Activated B cell treated with CpG ODN at 0.5 μM for 24 hours (primary cell): ENCODE results near the gene REEP6. TPM values are rescaled to one million over a fixed set of nuclear protein-coding genes. Genes with fewer than 3 reads are reported as not detected.

Experiments used
- ATAC-seq: fragments of 200-7000 bp; cut with Tn5 transposase; one replicate; pipeline ENCODE4 v1.10.0; 2021; ENCODE audit warnings: low read depth, mild to moderate bottlenecking, moderate library complexity
- CTCF ChIA-PET: fragments of 350-600 bp; sonication (Branson Sonifier 250); formaldehyde crosslinking; loops from one replicate; lab custom pipeline; 2021; ENCODE audit warnings: antibody characterized with exemption; lab: Charles Lee
- POLR2A ChIA-PET: fragments of 350-600 bp; sonication (Branson Sonifier 250); formaldehyde crosslinking; loops from one replicate; lab custom pipeline; 2021; ENCODE audit warnings: antibody characterized with exemption; lab: Charles Lee
- DNase-seq: peaks from one replicate; pipeline ENCODE4 v3.0.0; 2022
- H3K27ac Mint-ChIP-seq: one replicate; pipeline ENCODE4 v1.8.0; 2020; ENCODE audit warnings: mixed read lengths
- H3K27me3 Mint-ChIP-seq: one replicate; pipeline ENCODE4 v1.8.0; 2021; ENCODE audit warnings: mixed read lengths
- H3K36me3 Mint-ChIP-seq: one replicate; pipeline ENCODE4 v1.8.0; 2021; ENCODE audit warnings: low read depth, mixed read lengths
- H3K4me1 Mint-ChIP-seq: one replicate; pipeline ENCODE4 v1.8.0; 2021; ENCODE audit warnings: mixed read lengths
- H3K4me3 Mint-ChIP-seq: one replicate; pipeline ENCODE4 v1.8.0; 2020; ENCODE audit warnings: mild to moderate bottlenecking, mixed read lengths
- H3K9me3 Mint-ChIP-seq: one replicate; pipeline ENCODE4 v1.8.0; 2020; ENCODE audit warnings: mixed read lengths
- intact Hi-C: fragments of 100-400 bp; cut with micrococcal nuclease; formaldehyde crosslinking; loops from one replicate; pipeline ENCODE4 v1.15.1; 2024
- total RNA-seq: library from RNA; stranded (reverse); gene quantifications from 2 replicates; pipeline ENCODE4 v1.2.3, GENCODE V29; 2022
- TF ChIP-seq, protein P1 (sequence below): fragments of 200-600 bp; IDR thresholded peaks from one replicate; pipeline ENCODE4 v1.8.0; 2022; ENCODE audit warnings: antibody characterized with exemption, mild to moderate bottlenecking

Gene REEP6
- total RNA-seq = 1.1 and 1.5 TPM in 2 replicates

DNA sequence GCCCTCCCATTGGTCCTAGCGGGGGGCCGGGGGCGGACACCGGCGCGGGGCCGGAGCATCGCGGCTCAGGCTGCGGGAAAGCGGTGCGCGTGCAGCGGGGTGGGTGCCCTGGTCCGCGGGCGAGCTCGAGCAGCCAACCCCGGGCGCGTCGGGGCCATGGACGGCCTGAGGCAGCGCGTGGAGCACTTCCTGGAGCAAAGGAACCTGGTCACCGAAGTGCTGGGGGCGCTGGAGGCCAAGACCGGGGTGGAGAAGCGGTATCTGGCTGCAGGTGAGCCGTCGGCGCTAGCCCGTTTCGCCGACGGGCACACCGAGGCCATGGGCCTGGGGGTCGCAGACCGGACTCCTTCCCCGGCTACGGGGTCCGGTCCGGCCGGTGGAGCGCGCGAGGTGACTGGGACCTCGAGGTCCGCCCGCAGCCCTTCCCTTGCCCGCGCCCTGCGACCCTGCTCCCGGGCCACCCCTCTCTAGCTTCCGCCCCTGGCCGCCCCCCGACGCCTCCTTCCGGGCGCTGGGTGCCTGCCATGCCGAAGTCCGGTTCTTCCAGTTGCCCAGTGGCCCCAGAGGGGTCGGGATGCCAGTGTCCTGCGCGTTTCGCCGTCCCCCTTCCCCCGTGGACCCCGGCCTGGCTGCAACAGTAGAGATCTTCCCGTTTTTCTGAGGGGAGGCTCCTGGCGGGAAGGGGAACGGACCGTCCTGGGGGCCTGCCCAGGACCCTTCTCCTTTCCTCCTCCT lies at the start of gene REEP6:
TSS of gene REEP6 (plus strand) at position 68 of the 735 bp plus-strand sequence. CDS start at position 157, 89 bp downstream.
- Mint-ChIP-seq H3K4me3 (peak within 1 kb of the TSS; percentile 89), H3K27ac (peak within 1 kb of the TSS; percentile 88), H3K36me3 (no peaks in the 10 kb centered on the region), H3K4me1 (peaks cover 12% of the 10 kb centered on the region), H3K27me3 (peaks cover 5% of the 10 kb centered on the region), H3K9me3 (no peaks in the 10 kb centered on the region)
- TF ChIP-seq, protein P1, sequence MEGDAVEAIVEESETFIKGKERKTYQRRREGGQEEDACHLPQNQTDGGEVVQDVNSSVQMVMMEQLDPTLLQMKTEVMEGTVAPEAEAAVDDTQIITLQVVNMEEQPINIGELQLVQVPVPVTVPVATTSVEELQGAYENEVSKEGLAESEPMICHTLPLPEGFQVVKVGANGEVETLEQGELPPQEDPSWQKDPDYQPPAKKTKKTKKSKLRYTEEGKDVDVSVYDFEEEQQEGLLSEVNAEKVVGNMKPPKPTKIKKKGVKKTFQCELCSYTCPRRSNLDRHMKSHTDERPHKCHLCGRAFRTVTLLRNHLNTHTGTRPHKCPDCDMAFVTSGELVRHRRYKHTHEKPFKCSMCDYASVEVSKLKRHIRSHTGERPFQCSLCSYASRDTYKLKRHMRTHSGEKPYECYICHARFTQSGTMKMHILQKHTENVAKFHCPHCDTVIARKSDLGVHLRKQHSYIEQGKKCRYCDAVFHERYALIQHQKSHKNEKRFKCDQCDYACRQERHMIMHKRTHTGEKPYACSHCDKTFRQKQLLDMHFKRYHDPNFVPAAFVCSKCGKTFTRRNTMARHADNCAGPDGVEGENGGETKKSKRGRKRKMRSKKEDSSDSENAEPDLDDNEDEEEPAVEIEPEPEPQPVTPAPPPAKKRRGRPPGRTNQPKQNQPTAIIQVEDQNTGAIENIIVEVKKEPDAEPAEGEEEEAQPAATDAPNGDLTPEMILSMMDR = no peak
- DNase-seq (no peak), ATAC-seq (no peak)
- ChIA-PET POLR2A (interaction anchor here (0.6 to 1.9 kb wide), 12 partner anchors 13 to 439 kb away, joined by 3 to 10 read pairs (median 5); partner anchors contain the start of genes CIRBP and FAM174C), CTCF (no interaction called here)
- intact Hi-C loops = no loop called here

DNA sequence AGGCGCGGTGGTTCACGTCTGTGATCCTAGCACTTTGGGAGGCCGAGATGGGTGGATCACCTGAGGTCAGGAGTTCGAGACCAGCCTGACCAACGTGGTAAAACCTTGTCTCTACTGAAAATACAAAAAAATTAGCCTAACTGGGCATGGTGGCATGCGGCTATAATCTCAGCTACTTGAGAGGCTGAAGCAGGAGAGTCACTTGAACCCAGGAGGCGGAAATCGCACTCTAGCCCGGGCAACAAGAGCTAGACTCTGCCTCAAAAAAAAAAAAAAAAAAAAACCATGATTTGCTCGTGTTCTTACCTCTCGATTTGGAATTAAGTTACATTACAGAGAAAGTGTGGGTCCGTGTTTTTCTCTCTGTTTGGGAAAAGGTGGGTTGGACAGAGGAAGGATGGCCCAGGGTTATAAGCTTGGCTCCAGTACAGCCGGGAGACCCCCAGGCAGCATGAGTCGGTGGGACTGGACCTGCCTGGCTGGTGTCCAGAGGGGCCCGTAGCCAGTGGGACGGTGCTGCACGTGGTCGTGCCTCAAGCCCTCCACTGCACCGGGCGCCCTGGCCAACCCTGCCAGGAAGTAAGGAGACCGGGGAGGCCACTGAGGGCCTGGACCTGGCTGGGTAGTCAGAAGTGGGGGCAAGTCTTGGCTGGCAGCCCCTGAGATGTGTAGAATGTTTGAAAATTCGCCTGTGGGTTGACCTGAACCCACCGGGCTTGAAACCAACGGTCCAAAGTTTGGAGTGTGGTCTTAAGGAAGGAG lies 49.1 kb upstream of the REEP6 start:
- Mint-ChIP-seq H3K36me3 (peaks cover 38% of the 10 kb centered on the region), H3K27ac (no peak overlapping the region), H3K27me3 (no peaks in the 10 kb centered on the region), H3K4me3 (peak overlapping the region; percentile 29), H3K9me3 (no peaks in the 10 kb centered on the region), H3K4me1 (peaks cover 36% of the 10 kb centered on the region)
- CTCF ChIA-PET = no interaction called here
- ATAC-seq = no peak
- POLR2A ChIA-PET = interaction anchor here (0.6 to 1.4 kb wide), 4 partner anchors 27 to 461 kb away, joined by 3 to 8 read pairs (median 4); no protein-coding TSS in a partner anchor
- TF ChIP-seq, protein P1 = no peak
- intact Hi-C loops = no loop called here
- no peak for DNase-seq

DNA sequence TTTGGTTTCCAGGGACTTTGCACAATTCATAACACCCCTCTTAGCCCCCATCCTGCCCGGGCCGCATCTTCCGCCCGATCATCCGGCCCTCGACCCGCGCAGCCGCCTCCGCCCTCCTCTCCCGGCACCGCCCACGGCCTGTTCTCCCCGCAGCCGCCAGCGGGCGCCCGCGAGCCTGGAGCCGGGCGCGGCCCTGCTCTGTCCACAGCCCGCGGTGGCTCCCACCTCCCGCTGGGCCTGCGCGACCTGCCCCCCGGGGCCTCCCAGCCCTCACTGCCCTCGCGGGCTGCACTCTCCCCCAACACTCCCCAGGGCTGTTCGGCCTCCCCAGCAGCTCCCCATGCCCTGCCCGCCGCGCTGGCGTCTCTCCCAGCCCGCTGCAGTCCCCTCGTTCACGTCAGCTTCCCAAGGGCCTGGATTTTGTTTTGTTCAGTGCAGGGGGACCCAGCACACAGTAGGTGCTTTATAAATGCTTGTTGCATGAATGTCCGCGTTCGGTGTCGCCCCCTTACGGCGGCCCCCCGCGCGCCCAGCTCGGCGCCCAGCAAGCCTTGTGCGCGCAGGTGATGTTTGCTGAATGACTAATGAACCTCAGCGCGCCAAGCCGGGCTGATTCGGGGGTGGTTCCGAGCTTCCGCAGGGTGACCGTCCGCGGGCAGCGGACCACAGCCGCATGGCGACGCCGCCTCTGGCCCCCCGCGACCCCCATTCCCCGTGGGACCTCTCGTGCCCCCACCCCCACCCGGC lies 45.6 kb upstream of the REEP6 start:
- Mint-ChIP-seq H3K27ac (no peak overlapping the region), H3K4me1 (peaks cover 29% of the 10 kb centered on the region), H3K36me3 (peaks cover 25% of the 10 kb centered on the region), H3K9me3 (no peaks in the 10 kb centered on the region), H3K4me3 (peak overlapping the region; percentile 79), H3K27me3 (peaks cover 21% of the 10 kb centered on the region)
- ATAC-seq (peak; percentile 91), DNase-seq (peak; percentile 85)
- TF ChIP-seq, protein P1 = peak; percentile 51
- CTCF ChIA-PET = interaction anchor here (1.1 to 1.8 kb wide), 7 partner anchors 8 to 201 kb away, joined by 3 to 10 read pairs (median 4); no protein-coding TSS in a partner anchor
- POLR2A ChIA-PET = interaction anchor here (0.6 to 1.5 kb wide), 4 partner anchors 10 to 176 kb away, joined by 3 to 8 read pairs (median 4); partner anchors contain the start of gene CIRBP
- intact Hi-C loops = loop anchor here (1.0 to 2.0 kb wide), 2 partner anchors 10 to 25 kb away; no protein-coding TSS in a partner anchor

DNA sequence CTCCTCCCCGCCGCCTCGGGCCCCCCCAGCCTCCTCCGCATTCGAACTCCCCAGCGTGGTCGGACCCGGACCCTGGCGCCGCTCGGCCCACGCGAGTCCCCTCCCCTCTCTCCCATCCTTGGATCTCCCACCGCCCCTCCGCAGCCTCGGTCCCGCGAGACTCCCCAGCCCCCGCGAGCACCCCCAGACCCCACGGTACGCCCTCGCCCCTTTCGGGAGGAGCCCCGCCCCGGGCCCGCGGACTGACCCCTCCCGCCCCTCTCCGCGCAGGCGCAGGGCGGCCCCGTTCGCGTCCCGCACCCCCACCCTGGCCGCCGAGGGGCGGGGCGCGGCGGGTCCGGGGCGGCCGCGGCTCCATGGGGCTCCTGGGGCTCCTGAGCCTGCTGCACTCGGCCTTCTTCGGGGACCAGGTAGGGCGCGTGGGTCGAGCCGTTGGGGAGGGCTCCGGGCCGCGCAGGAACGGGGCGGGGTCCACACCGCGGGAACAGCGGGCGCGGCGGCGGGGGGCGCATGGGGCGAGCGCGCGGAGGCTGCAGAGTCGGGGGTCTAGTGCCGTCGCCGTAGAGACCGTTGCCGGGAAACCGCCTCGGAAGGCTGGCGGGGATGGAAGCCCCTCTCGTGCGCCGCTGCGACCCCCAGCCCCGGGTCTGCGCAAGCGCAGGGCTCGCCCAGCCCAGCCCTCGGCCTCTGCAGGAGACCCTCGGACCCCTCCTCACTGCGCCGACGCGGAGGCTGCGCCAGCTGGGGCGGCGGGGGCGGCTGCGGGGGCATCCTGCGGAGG lies 44.9 kb upstream of the REEP6 start:
- peaks cover 29% of the 10 kb centered on the region for H3K27me3 Mint-ChIP-seq
- POLR2A ChIA-PET = interaction anchor here (0.6 to 0.8 kb wide), 2 partner anchors 15 to 177 kb away, joined by 3 to 8 read pairs; partner anchors contain the start of gene CIRBP
- TF ChIP-seq, protein P1 = no peak

More for the DNA sequence above, 44.9 kb upstream of the REEP6 start:
- no peaks in the 10 kb centered on the region for H3K9me3 Mint-ChIP-seq
- DNase-seq = peak; percentile 21
- intact Hi-C loops = loop anchor here (1.0 to 2.0 kb wide), 2 partner anchors 9 to 25 kb away; no protein-coding TSS in a partner anchor
- H3K27ac Mint-ChIP-seq = no peak overlapping the region
- H3K4me1 Mint-ChIP-seq = peaks cover 30% of the 10 kb centered on the region
- no peak for ATAC-seq
- CTCF ChIA-PET = interaction anchor here (1.1 to 1.8 kb wide), 4 partner anchors 8 to 202 kb away, joined by 3 to 10 read pairs (median 4); no protein-coding TSS in a partner anchor
- H3K4me3 Mint-ChIP-seq = no peak overlapping the region
- H3K36me3 Mint-ChIP-seq = peaks cover 18% of the 10 kb centered on the region
